IMR-90 (cell line): ENCODE measurements around the gene C20orf173. TPM values are rescaled to one million over a fixed set of nuclear protein-coding genes. Genes with fewer than 3 reads are reported as not detected.

ENCODE experiments used
- ATAC-seq: fragments of 200-7000 bp; cut with Tn5 transposase; 2 replicates; pipeline ENCODE4 v1.9.1; 2020; ENCODE audit warnings: low read depth, mild to moderate bottlenecking, moderate library complexity
- BruUV-seq: library from RNA; stranded (reverse); fragments of 400-500 nt; replicated peaks from 2 replicates; lab custom pipeline; 2021; lab: Mats Ljungman, UMichigan
- CTCF ChIA-PET: fragments of 300-600 bp; formaldehyde crosslinking; extraction: SDS; loops from one replicate; lab custom pipeline; 2021; ENCODE audit warnings: antibody characterized with exemption; lab: Yijun Ruan, JAX
- POLR2A ChIA-PET: fragments of 300-600 bp; sonication (Branson Sonifier 250); formaldehyde crosslinking; loops from one replicate; lab custom pipeline; 2022; ENCODE audit warnings: antibody characterized with exemption; ENCODE audit not compliant: unreplicated experiment; lab: Charles Lee
- DNase-seq: peaks from one replicate; pipeline ENCODE4 v3.0.0; 2013
- H2AFZ ChIP-seq: replicated peaks from 2 replicates; pipeline ENCODE3; 2013; ENCODE audit warnings: low read length, mild to moderate bottlenecking; ENCODE audit not compliant: poor library complexity
- H2AK5ac ChIP-seq: 2 replicates; pipeline ENCODE4 v1.6.1; 2013; ENCODE audit warnings: low read depth, low read length, inconsistent platforms
- H2AK9ac ChIP-seq: replicated peaks from 2 replicates; pipeline ENCODE3; 2013; ENCODE audit warnings: mild to moderate bottlenecking, low read depth, low read length, moderate library complexity; ENCODE audit not compliant: poor library complexity
- H2BK120ac ChIP-seq: 2 replicates; pipeline ENCODE4 v1.6.1; 2013; ENCODE audit warnings: low read depth, low read length, inconsistent platforms
- H2BK15ac ChIP-seq: 3 replicates; pipeline ENCODE4 v1.6.1; 2013; ENCODE audit warnings: low read depth, low read length, inconsistent platforms
- H2BK20ac ChIP-seq: 2 replicates; pipeline ENCODE4 v1.6.1; 2013; ENCODE audit warnings: low read depth, mild to moderate bottlenecking, inconsistent platforms, low read length, moderate library complexity
- H2BK5ac ChIP-seq: 2 replicates; pipeline ENCODE4 v1.6.1; 2013; ENCODE audit warnings: mild to moderate bottlenecking, low read depth, low read length, inconsistent platforms; ENCODE audit not compliant: poor library complexity, severe bottlenecking
- H3K14ac ChIP-seq: replicated peaks from 2 replicates; pipeline ENCODE4 v1.6.1; 2013; ENCODE audit warnings: low read depth, low read length, inconsistent platforms
- H3K18ac ChIP-seq: 2 replicates; pipeline ENCODE4 v1.6.1; 2013; ENCODE audit warnings: low read depth, low read length, control low read depth
- H3K23ac ChIP-seq: 2 replicates; pipeline ENCODE4 v1.6.1; 2013; ENCODE audit warnings: low read depth, low read length, inconsistent platforms
- H3K27ac ChIP-seq: 2 replicates; pipeline ENCODE4 v1.5.1; 2013; ENCODE audit warnings: mild to moderate bottlenecking, control low read depth, low read length; ENCODE audit not compliant: insufficient read depth
- H3K27me3 ChIP-seq: 2 replicates; pipeline ENCODE4 v1.6.1; 2013; ENCODE audit warnings: low read length; ENCODE audit not compliant: control insufficient read depth, insufficient read depth
- H3K36me3 ChIP-seq: 2 replicates; pipeline ENCODE4 v1.6.1; 2013; ENCODE audit warnings: low read length, mixed read lengths; ENCODE audit not compliant: control insufficient read depth, insufficient read depth
- H3K4ac ChIP-seq: 2 replicates; pipeline ENCODE4 v1.6.1; 2013; ENCODE audit warnings: low read depth, low read length, inconsistent platforms
- H3K4me1 ChIP-seq: 2 replicates; pipeline ENCODE4 v1.6.1; 2013; ENCODE audit warnings: low read length, mixed read lengths; ENCODE audit not compliant: control insufficient read depth, insufficient read depth
- H3K4me2 ChIP-seq: 2 replicates; pipeline ENCODE4 v1.6.1; 2013; ENCODE audit warnings: low read depth, mild to moderate bottlenecking, control low read depth, low read length, moderate library complexity
- H3K4me3 ChIP-seq: 2 replicates; pipeline ENCODE4 v1.5.1; 2013; ENCODE audit warnings: low read depth, mild to moderate bottlenecking, control low read depth, low read length, moderate library complexity; ENCODE audit not compliant: insufficient read depth
- H3K56ac ChIP-seq: 2 replicates; pipeline ENCODE4 v1.6.1; 2013; ENCODE audit warnings: low read length, inconsistent platforms; ENCODE audit not compliant: insufficient read depth; ENCODE audit errors: extremely low read depth
- H3K79me1 ChIP-seq, 2 experiments: 2 replicates each; pipeline ENCODE4 v1.6.1; 2013; ENCODE audit warnings: low read length in 2 of 2, inconsistent platforms in 1 of 2, low read depth in 1 of 2
- H3K9ac ChIP-seq: 2 replicates; pipeline ENCODE4 v1.6.1; 2013; ENCODE audit warnings: low read depth, low read length, control low read depth
- H3K9me1 ChIP-seq: 2 replicates; pipeline ENCODE4 v1.6.1; 2013; ENCODE audit warnings: low read length, inconsistent platforms; ENCODE audit not compliant: insufficient read depth
- H3K9me3 ChIP-seq: 2 replicates; pipeline ENCODE4 v1.6.1; 2013; ENCODE audit warnings: low read length; ENCODE audit not compliant: control insufficient read depth, insufficient read depth
- H4K20me1 ChIP-seq: 2 replicates; pipeline ENCODE4 v1.6.1; 2013; ENCODE audit warnings: low read length, inconsistent platforms; ENCODE audit not compliant: insufficient read depth
- H4K5ac ChIP-seq: 2 replicates; pipeline ENCODE4 v1.6.1; 2013; ENCODE audit warnings: mild to moderate bottlenecking, low read depth, low read length, control low read depth
- H4K8ac ChIP-seq, 2 experiments: 2 replicates each; pipeline ENCODE4 v1.6.1; 2013; ENCODE audit warnings: low read depth in 2 of 2, low read length in 2 of 2, control low read depth in 1 of 2, inconsistent platforms in 1 of 2
- H4K91ac ChIP-seq: 2 replicates; pipeline ENCODE4 v1.6.1; 2013; ENCODE audit warnings: low read depth, low read length, inconsistent platforms; ENCODE audit not compliant: insufficient read depth
- CEBPB ChIP-seq: IDR thresholded peaks from 2 replicates; pipeline ENCODE4 v1.6.1; 2012; ENCODE audit warnings: low read depth, low read length, improper control_type of control experiment
- MAFK ChIP-seq: IDR thresholded peaks from 2 replicates; pipeline ENCODE4 v1.6.1; 2012; ENCODE audit warnings: low read depth, low read length, improper control_type of control experiment
- MAZ ChIP-seq: IDR thresholded peaks from 2 replicates; pipeline ENCODE4 v1.6.1; 2012; ENCODE audit warnings: low read depth, mild to moderate bottlenecking, low read length, improper control_type of control experiment, moderate library complexity, borderline replicate concordance
- POLR2A ChIP-seq: IDR thresholded peaks from 2 replicates; pipeline ENCODE4 v1.6.1; 2012; ENCODE audit warnings: mild to moderate bottlenecking, low read depth, low read length
- RAD21 ChIP-seq: IDR thresholded peaks from 2 replicates; pipeline ENCODE4 v1.6.1; 2012; ENCODE audit warnings: low read length, improper control_type of control experiment
- RFX5 ChIP-seq: IDR thresholded peaks from 2 replicates; pipeline ENCODE4 v1.8.0; 2012; ENCODE audit warnings: low read depth, mild to moderate bottlenecking, low read length, moderate library complexity
- WGBS, 2 experiments: methylation state at CpG; one replicate each; pipeline versions ENCODE4 v1.1.5 to v1.1.7; 2013; ENCODE audit warnings: missing lambda C conversion rate in 2 of 2; ENCODE audit not compliant: insufficient read length in 1 of 2; ENCODE audit errors: extremely low coverage in 2 of 2; 5-methylcytosine and 5-hydroxymethylcytosine counted together
- dilution Hi-C: fragments of 300-500 bp; cut with HindIII; formaldehyde crosslinking; loops from one replicate; pipeline ENCODE4 v1.14.3; 2018; ENCODE audit warnings: low sequenced_read_pairs; ENCODE audit not compliant: unreplicated experiment
- in situ Hi-C: fragments of 300-500 bp; cut with MboI; formaldehyde crosslinking; loops from 3 replicates; pipeline ENCODE4 v1.14.3; 2019; ENCODE audit warnings: low sequenced_read_pairs, inconsistent platforms, mixed read lengths
- intact Hi-C: fragments of 100-400 bp; cut with micrococcal nuclease; formaldehyde crosslinking; loops from 2 replicates; pipeline ENCODE4 v1.10.0; 2022
- polyA plus RNA-seq, 3 experiments: library from polyadenylated mRNA; depleted of rRNA; stranded (reverse); fragments of >200 nt; gene quantifications; 2 replicates each; pipeline ENCODE4 v1.2.3, GENCODE V29; 2012; ENCODE audit warnings: low replicate concordance in 1 of 3
- total RNA-seq: library from RNA; depleted of rRNA; stranded (reverse); fragments of >200 nt; gene quantifications from 2 replicates; pipeline ENCODE4 v1.2.3, GENCODE V29; 2012
- TF ChIP-seq, protein P1 (sequence below): fragments of 150-350 bp; IDR thresholded peaks from 2 replicates; pipeline ENCODE4 v1.6.1; 2016; ENCODE audit warnings: low read depth, mild to moderate bottlenecking, low read length, moderate library complexity, borderline replicate concordance
- TF ChIP-seq, protein P2 (sequence below): fragments of 150-350 bp; IDR thresholded peaks from 2 replicates; pipeline ENCODE4 v1.6.1; 2017; ENCODE audit warnings: mild to moderate bottlenecking, antibody characterized with exemption, low read length, low read depth

The C20orf173 gene
- total and polyA plus RNA-seq, 2 of the 4 experiments (the other 2 are of a cell fraction), result not detected

DNA sequence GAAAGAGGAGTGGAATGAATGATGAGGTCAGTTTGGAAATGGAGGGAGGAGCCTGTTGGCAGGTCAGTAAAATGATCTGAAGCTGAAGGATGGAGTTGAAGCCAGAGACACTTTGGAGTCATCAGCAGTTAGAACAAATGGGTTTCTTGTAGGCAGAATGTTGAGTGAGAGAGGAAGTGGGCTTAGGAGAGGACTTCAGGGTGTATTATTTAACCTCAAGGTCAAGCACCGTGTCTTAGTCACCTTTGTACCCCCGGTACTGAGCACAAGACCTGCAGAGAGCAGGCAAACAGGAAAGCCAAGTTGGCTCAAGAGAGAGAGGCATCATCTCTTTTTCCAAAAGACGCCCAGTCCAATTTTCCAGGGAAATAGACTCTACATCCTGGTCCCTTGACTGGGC lies 23.3 kb downstream of the C20orf173 start:
- in situ Hi-C loops, result loop anchor here (25.0 kb wide), 1 partner anchor 406 kb away; no protein-coding TSS in a partner anchor
- BruUV-seq, result no TSS peak

More for the DNA sequence above, 23.3 kb downstream of the C20orf173 start:
- no peak overlapping the region for H4K8ac ChIP-seq
- H3K56ac ChIP-seq, result no peak overlapping the region
- peaks cover 68% of the 10 kb centered on the region for H3K36me3 ChIP-seq
- no peak overlapping the region for H2BK15ac ChIP-seq
- H2AK5ac ChIP-seq, result no peak overlapping the region
- H2AFZ ChIP-seq, result no peak overlapping the region
- no peak overlapping the region for H2BK120ac ChIP-seq
- H3K18ac ChIP-seq, result no peak overlapping the region
- no peaks in the 10 kb centered on the region for H3K27me3 ChIP-seq
- H3K14ac ChIP-seq, result no peak overlapping the region
- WGBS, 2 experiments, result no CpG with 5 or more reads among the region's 3 CpGs
- no peak overlapping the region for H3K9ac ChIP-seq
- H3K27ac ChIP-seq, result no peak overlapping the region
- TF ChIP-seq RAD21 (no peak), CEBPB (no peak), POLR2A (no peak), MAZ (no peak), RFX5 (no peak), MAFK (no peak)
- TF ChIP-seq, protein P1, sequence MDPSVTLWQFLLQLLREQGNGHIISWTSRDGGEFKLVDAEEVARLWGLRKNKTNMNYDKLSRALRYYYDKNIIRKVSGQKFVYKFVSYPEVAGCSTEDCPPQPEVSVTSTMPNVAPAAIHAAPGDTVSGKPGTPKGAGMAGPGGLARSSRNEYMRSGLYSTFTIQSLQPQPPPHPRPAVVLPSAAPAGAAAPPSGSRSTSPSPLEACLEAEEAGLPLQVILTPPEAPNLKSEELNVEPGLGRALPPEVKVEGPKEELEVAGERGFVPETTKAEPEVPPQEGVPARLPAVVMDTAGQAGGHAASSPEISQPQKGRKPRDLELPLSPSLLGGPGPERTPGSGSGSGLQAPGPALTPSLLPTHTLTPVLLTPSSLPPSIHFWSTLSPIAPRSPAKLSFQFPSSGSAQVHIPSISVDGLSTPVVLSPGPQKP, result no peak
- TF ChIP-seq, protein P2, sequence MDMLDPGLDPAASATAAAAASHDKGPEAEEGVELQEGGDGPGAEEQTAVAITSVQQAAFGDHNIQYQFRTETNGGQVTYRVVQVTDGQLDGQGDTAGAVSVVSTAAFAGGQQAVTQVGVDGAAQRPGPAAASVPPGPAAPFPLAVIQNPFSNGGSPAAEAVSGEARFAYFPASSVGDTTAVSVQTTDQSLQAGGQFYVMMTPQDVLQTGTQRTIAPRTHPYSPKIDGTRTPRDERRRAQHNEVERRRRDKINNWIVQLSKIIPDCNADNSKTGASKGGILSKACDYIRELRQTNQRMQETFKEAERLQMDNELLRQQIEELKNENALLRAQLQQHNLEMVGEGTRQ, result no peak
- DNase-seq (no peak), ATAC-seq (no peak)
- no peaks in the 10 kb centered on the region for H3K9me3 ChIP-seq
- H3K4ac ChIP-seq, result no peak overlapping the region
- no peak overlapping the region for H3K4me2 ChIP-seq
- H4K91ac ChIP-seq, result no peak overlapping the region
- intact Hi-C loops, result no loop called here
- ChIA-PET CTCF (no interaction called here), POLR2A (no interaction called here)
- dilution Hi-C loops, result no loop called here
- peaks cover 7% of the 10 kb centered on the region; the same call in 1 of the 2 replicates for H3K4me1 ChIP-seq
- peaks cover 26% of the 10 kb centered on the region for H4K20me1 ChIP-seq
- H3K9me1 ChIP-seq, result peaks cover 16% of the 10 kb centered on the region
- no peak overlapping the region; the same call in 1 of the 2 replicates for H3K23ac ChIP-seq
- H3K4me3 ChIP-seq, result no peak overlapping the region
- H2AK9ac ChIP-seq, result no peak overlapping the region
- no peak overlapping the region for H4K5ac ChIP-seq
- no peak overlapping the region for H2BK5ac ChIP-seq
- H2BK20ac ChIP-seq, result no peak overlapping the region
- peaks cover 0 to 19% of the 10 kb centered on the region in 2 experiments; a peak in 2 of 4 replicates for H3K79me1 ChIP-seq
